KMS-11 (cell line): ENCODE measurements around the gene GGPS1.

Experiments
- H2AFZ ChIP-seq: fragments of 200-600 bp; sonication (generic); 2 replicates; pipeline ENCODE4 v1.6.1; 2016; ENCODE audit warnings: antibody characterized with exemption, mixed run types, low read depth
- H3K27ac ChIP-seq: fragments of 200-600 bp; sonication (generic); 2 replicates; pipeline ENCODE4 v1.6.1; 2016; ENCODE audit warnings: mild to moderate bottlenecking, mixed run types
- H3K27me3 ChIP-seq: fragments of 200-600 bp; sonication (generic); 2 replicates; pipeline ENCODE4 v1.6.1; 2017; ENCODE audit warnings: mild to moderate bottlenecking, low read depth, mixed run types, moderate library complexity; ENCODE audit not compliant: insufficient read depth
- H3K36me3 ChIP-seq: fragments of 200-600 bp; sonication (generic); 2 replicates; pipeline ENCODE4 v1.6.1; 2017; ENCODE audit warnings: mild to moderate bottlenecking, mixed run types; ENCODE audit not compliant: insufficient read depth
- H3K4me1 ChIP-seq: fragments of 200-600 bp; sonication (generic); 2 replicates; pipeline ENCODE4 v1.6.1; 2016; ENCODE audit warnings: mild to moderate bottlenecking, low read depth, mixed run types; ENCODE audit not compliant: poor library complexity, severe bottlenecking
- H3K4me2 ChIP-seq: fragments of 200-600 bp; sonication (generic); 2 replicates; pipeline ENCODE4 v1.7.0; 2016; ENCODE audit warnings: mild to moderate bottlenecking, mixed run types
- H3K4me3 ChIP-seq: fragments of 200-600 bp; sonication (generic); IDR thresholded peaks from 2 replicates; pipeline ENCODE4 v1.6.1; 2017; ENCODE audit warnings: low read depth, low read length, mixed read lengths; ENCODE audit not compliant: insufficient read depth
- H3K79me2 ChIP-seq: fragments of 200-600 bp; sonication (generic); 2 replicates; pipeline ENCODE4 v1.6.1; 2016; ENCODE audit warnings: low read depth, mixed run types; ENCODE audit not compliant: insufficient read depth
- H3K9ac ChIP-seq: fragments of 200-600 bp; sonication (generic); 2 replicates; pipeline ENCODE4 v1.6.1; 2016; ENCODE audit warnings: mild to moderate bottlenecking, mixed run types
- H4K20me1 ChIP-seq: fragments of 200-600 bp; sonication (generic); 2 replicates; pipeline ENCODE4 v1.6.1; 2016; ENCODE audit warnings: mild to moderate bottlenecking, mixed run types; ENCODE audit not compliant: insufficient read depth
- CTCF ChIP-seq: fragments of 200-600 bp; sonication (generic); conservative IDR thresholded peaks from 2 replicates; pipeline ENCODE4 v1.6.1; 2017; ENCODE audit warnings: low read depth, mild to moderate bottlenecking, antibody characterized with exemption, low read length, moderate library complexity, mixed read lengths

Gene GGPS1

GRCh38 chr1:235342039-235342438 is 13.7 kb downstream of the GGPS1 start:
- no peak overlapping the region for H3K4me3 ChIP-seq
- no peak for TF ChIP-seq CTCF
- no peak overlapping the region for H2AFZ ChIP-seq
- H3K36me3 ChIP-seq, result no peaks in the 10 kb centered on the region
- no peaks in the 10 kb centered on the region for H3K27me3 ChIP-seq
- no peak overlapping the region for H3K27ac ChIP-seq
- peaks cover 4% of the 10 kb centered on the region for H3K4me1 ChIP-seq
- no peak overlapping the region for H3K9ac ChIP-seq
- no peak overlapping the region for H3K4me2 ChIP-seq
- no peaks in the 10 kb centered on the region for H4K20me1 ChIP-seq
- no peaks in the 10 kb centered on the region for H3K79me2 ChIP-seq

GRCh38 chr1:235342471-235342870 is 14.1 kb downstream of the GGPS1 start:
- no peaks in the 10 kb centered on the region for H3K79me2 ChIP-seq
- no peak overlapping the region for H3K4me2 ChIP-seq
- H4K20me1 ChIP-seq, result no peaks in the 10 kb centered on the region
- no peaks in the 10 kb centered on the region for H3K27me3 ChIP-seq
- no peak overlapping the region for H2AFZ ChIP-seq
- H3K36me3 ChIP-seq, result no peaks in the 10 kb centered on the region
- H3K4me3 ChIP-seq, result no peak overlapping the region
- H3K27ac ChIP-seq, result no peak overlapping the region
- TF ChIP-seq CTCF, result no peak
- no peak overlapping the region for H3K9ac ChIP-seq
- no peaks in the 10 kb centered on the region for H3K4me1 ChIP-seq

- no peak for TF ChIP-seq CTCF
Observed at GRCh38 chr1:235343726-235344125, 15.4 kb downstream of the GGPS1 start.

GRCh38 chr1:235351441-235351840 is 23.1 kb downstream of the GGPS1 start:
- no peak for TF ChIP-seq CTCF
- no peak overlapping the region for H3K9ac ChIP-seq
- no peaks in the 10 kb centered on the region for H4K20me1 ChIP-seq

More at GRCh38 chr1:235343726-235344125, 15.4 kb downstream of the GGPS1 start:
- Histone ChIP-seq H4K20me1 (no peaks in the 10 kb centered on the region), H3K4me1 (no peaks in the 10 kb centered on the region), H2AFZ (no peak overlapping the region), H3K79me2 (no peaks in the 10 kb centered on the region), H3K27me3 (no peaks in the 10 kb centered on the region), H3K27ac (no peak overlapping the region), H3K9ac (no peak overlapping the region), H3K36me3 (no peaks in the 10 kb centered on the region), H3K4me2 (no peak overlapping the region), H3K4me3 (no peak overlapping the region)

More at GRCh38 chr1:235351441-235351840, 23.1 kb downstream of the GGPS1 start:
- no peaks in the 10 kb centered on the region for H3K4me1 ChIP-seq
- H3K27ac ChIP-seq, result no peak overlapping the region
- no peak overlapping the region for H2AFZ ChIP-seq
- H3K27me3 ChIP-seq, result no peaks in the 10 kb centered on the region
- H3K79me2 ChIP-seq, result no peaks in the 10 kb centered on the region
- no peak overlapping the region for H3K4me2 ChIP-seq
- no peaks in the 10 kb centered on the region for H3K36me3 ChIP-seq
- H3K4me3 ChIP-seq, result no peak overlapping the region
